RPMI7951 (cell line): ENCODE data around the gene SLC10A6. TPM values are rescaled to one million over a fixed set of nuclear protein-coding genes. Genes with fewer than 3 reads are reported as not detected.

Experiments
- DNase-seq: peaks from one replicate; pipeline ENCODE4 v3.0.0-alpha.2; 2012; ENCODE audit warnings: low read depth
- total RNA-seq: library from RNA; depleted of rRNA; stranded (reverse); fragments of >200 nt; shearing (Covaris generic); gene quantifications from 2 replicates; pipeline ENCODE4 v1.2.3, GENCODE V29; 2014; rRNA removed

The SLC10A6 gene
- total RNA-seq, 1 experiment from 2014 or later: not detected

DNA sequence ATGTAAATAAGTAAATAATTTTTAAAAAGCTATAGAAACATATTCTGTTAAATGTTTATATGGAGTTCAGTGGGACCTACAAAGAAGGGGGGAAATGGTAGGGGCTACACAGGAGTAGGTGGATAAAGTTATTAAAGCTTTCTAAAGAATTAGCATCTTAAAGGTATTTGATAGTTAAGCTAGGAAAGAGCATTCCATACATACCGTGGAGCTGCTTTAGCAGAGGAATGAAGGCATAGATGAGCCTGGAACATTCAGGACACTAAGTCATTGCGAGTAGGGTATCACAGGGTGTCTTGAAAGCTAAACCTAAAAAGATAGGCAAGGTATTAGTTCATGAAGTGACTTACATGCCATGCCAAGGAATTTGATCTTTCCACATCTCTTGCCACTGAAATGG lies 60.4 kb downstream of the SLC10A6 start:
- DNase-seq: no peak

DNA sequence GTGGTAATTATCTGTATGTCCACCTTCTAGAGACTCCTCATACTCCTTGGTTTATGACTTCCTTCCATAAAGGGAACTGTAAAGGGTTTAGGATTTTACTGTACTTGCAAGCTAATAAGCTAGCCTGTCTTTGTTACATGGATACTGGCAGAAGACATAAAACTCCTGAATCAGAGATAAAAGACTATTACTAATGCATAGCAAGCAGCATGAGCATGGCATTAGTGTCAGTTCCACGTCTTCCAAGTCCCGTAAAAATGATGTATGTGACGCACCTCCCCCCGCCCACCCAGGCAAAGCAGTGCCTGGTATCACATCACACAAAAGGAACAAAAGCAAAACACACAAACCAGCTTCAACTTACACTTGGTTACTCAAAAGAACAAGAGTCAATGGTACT lies 71.0 kb downstream of the SLC10A6 start:
- DNase-seq: no peak

DNA sequence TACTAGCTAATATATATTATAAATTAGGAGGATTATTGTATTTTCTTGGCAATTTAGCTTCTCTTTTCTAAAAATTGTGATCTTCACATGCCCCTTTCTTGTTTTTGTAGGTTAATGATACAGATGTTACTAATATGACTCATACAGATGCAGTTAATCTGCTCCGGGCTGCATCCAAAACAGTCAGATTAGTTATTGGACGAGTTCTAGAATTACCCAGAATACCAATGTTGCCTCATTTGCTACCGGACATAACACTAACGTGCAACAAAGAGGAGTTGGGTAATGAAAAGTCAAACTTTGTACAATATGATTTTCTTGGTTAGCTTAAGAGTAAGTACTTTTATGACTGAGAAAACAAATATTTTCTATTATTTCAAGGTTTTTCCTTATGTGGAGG lies 74.1 kb downstream of the SLC10A6 start:
- DNase-seq: no peak

Other genes starting within 250 kb of the SLC10A6 start
- not detected in 2 replicates for gene C4orf36, start 43.0 kb upstream of the SLC10A6 start, total RNA-seq
- gene AFF1, start 85.6 kb upstream of the SLC10A6 start, total RNA-seq: 8.9 and 9.5 TPM in 2 replicates